Endothelial cell of umbilical vein (primary cell): Measurements from ENCODE around the gene FAM117B. TPM values are rescaled to one million over a fixed set of nuclear protein-coding genes. Genes with fewer than 3 reads are reported as not detected.

ENCODE experiments used
- BruUV-seq: library from RNA; stranded (reverse); fragments of 400-500 nt; replicated peaks from 2 replicates; lab custom pipeline; 2021; lab: Mats Ljungman, UMichigan
- CTCF ChIA-PET: fragments of 300-600, 350-600 bp; sonication (Branson Sonifier 250); formaldehyde crosslinking; loops from one replicate; lab custom pipeline; 2021; ENCODE audit warnings: antibody characterized with exemption, inconsistent platforms; lab: Charles Lee
- POLR2A ChIA-PET: fragments of 300-600, 350-600 bp; sonication (Branson Sonifier 250); formaldehyde crosslinking; loops from one replicate; lab custom pipeline; 2021; ENCODE audit warnings: antibody characterized with exemption, inconsistent platforms; lab: Charles Lee
- DNase-seq: peaks from one replicate; pipeline ENCODE4 v3.0.0-alpha.2; 2011; ENCODE audit warnings: low read depth, low spot score
- FAIRE-seq: peaks from 2 replicates; lab custom pipeline; 2011; peaks lifted over from hg19 to GRCh38; lab: Jason Lieb, UNC
- H2AFZ ChIP-seq: 2 replicates; pipeline ENCODE4 v1.6.0; 2012; ENCODE audit warnings: low read depth, low read length, control low read depth, inconsistent platforms
- H3K27ac ChIP-seq: 2 replicates; pipeline ENCODE4 v1.5.1; 2011; ENCODE audit warnings: low read depth, mild to moderate bottlenecking, control low read depth, low read length, moderate library complexity; ENCODE audit not compliant: insufficient read depth
- H3K27me3 ChIP-seq, 2 experiments: 2 replicates each; pipeline versions ENCODE4 v1.6.0 to v1.6.1; 2011; ENCODE audit warnings: low read length in 2 of 2, mixed read lengths in 1 of 2; ENCODE audit not compliant: control insufficient read depth in 2 of 2, insufficient read depth in 2 of 2
- H3K36me3 ChIP-seq, 2 experiments: 2 replicates in 1 of 2; 3 replicates in 1 of 2; pipeline ENCODE4 v1.5.1; 2011; ENCODE audit warnings: low read length in 2 of 2, mild to moderate bottlenecking in 1 of 2, moderate library complexity in 1 of 2; ENCODE audit not compliant: control insufficient read depth in 2 of 2, insufficient read depth in 2 of 2; ENCODE audit errors: extremely low read depth in 1 of 2
- H3K4me1 ChIP-seq: 3 replicates; pipeline ENCODE4 v1.5.1; 2011; ENCODE audit warnings: mild to moderate bottlenecking, low read length; ENCODE audit not compliant: control insufficient read depth, insufficient read depth; ENCODE audit errors: extremely low read depth
- H3K4me2 ChIP-seq: 2 replicates; pipeline ENCODE4 v1.6.1; 2011; ENCODE audit warnings: low read length, control low read depth, mixed read lengths; ENCODE audit not compliant: insufficient read depth
- H3K4me3 ChIP-seq, 3 experiments: fragments of 200-600 bp in 1 of 3; sonication (generic), shearing (Covaris generic) in 1 of 3; replicated peaks in 1 of 3; 2 replicates each; pipeline ENCODE4 v1.5.1; 2011 to 2016; ENCODE audit warnings: control low read depth in 3 of 3, low read length in 3 of 3, mild to moderate bottlenecking in 2 of 3, inconsistent platforms in 1 of 3, low read depth in 1 of 3, moderate library complexity in 1 of 3; ENCODE audit not compliant: insufficient read depth in 1 of 3
- H3K79me2 ChIP-seq: 2 replicates; pipeline ENCODE4 v1.6.0; 2012; ENCODE audit warnings: low read length, inconsistent platforms; ENCODE audit not compliant: control insufficient read depth, insufficient read depth
- H3K9ac ChIP-seq: replicated peaks from 2 replicates; pipeline ENCODE3; 2011; ENCODE audit warnings: low read length, control low read depth; ENCODE audit not compliant: insufficient read depth; ENCODE audit errors: extremely low read depth
- H3K9me1 ChIP-seq: replicated peaks from 3 replicates; pipeline ENCODE4 v1.6.0; 2011; ENCODE audit warnings: mild to moderate bottlenecking, low read length; ENCODE audit not compliant: control insufficient read depth, insufficient read depth; ENCODE audit errors: extremely low read depth
- H3K9me3 ChIP-seq: replicated peaks from 2 replicates; pipeline ENCODE4 v1.5.1; 2012; ENCODE audit warnings: low read length, inconsistent platforms; ENCODE audit not compliant: control insufficient read depth, insufficient read depth
- H4K20me1 ChIP-seq: replicated peaks from 2 replicates; pipeline ENCODE3; 2011; ENCODE audit warnings: mild to moderate bottlenecking, low read length; ENCODE audit not compliant: control insufficient read depth, insufficient read depth; ENCODE audit errors: extremely low read depth
- EZH2 ChIP-seq: IDR thresholded peaks from 2 replicates; pipeline ENCODE4 v1.6.1; 2012; ENCODE audit warnings: borderline replicate concordance, low read depth, mild to moderate bottlenecking, moderate library complexity, low read length, inconsistent platforms; ENCODE audit not compliant: severe bottlenecking
- FOS ChIP-seq: IDR thresholded peaks from 2 replicates; pipeline ENCODE4 v1.6.1; 2011; ENCODE audit warnings: mild to moderate bottlenecking, low read length, moderate library complexity, borderline replicate concordance; ENCODE audit not compliant: insufficient read depth
- GATA2 ChIP-seq: IDR thresholded peaks from 2 replicates; pipeline ENCODE4 v1.7.0; 2011; ENCODE audit warnings: low read depth, mild to moderate bottlenecking, moderate library complexity, mixed read lengths, low read length; ENCODE audit not compliant: insufficient read length, insufficient read depth
- JUN ChIP-seq: IDR thresholded peaks from 2 replicates; pipeline ENCODE4 v1.6.1; 2011; ENCODE audit warnings: borderline replicate concordance, low read depth; ENCODE audit not compliant: insufficient read length, insufficient read depth
- MYC ChIP-seq: IDR thresholded peaks from one replicate; pipeline ENCODE4 v1.6.1; 2011; ENCODE audit warnings: mild to moderate bottlenecking, low read depth, low read length
- POLR2A ChIP-seq: IDR thresholded peaks from 2 replicates; pipeline ENCODE4 v1.6.1; 2012; ENCODE audit warnings: low read depth, mild to moderate bottlenecking, control low read depth, low read length
- POLR2AphosphoS5 ChIP-seq: IDR thresholded peaks from 2 replicates; pipeline ENCODE4 v1.6.1; 2012; ENCODE audit warnings: low read depth, mild to moderate bottlenecking, control low read depth, low read length, moderate library complexity; ENCODE audit not compliant: insufficient read depth
- dilution Hi-C: fragments of 300-500 bp; cut with MboI; formaldehyde crosslinking; loops from one replicate; pipeline ENCODE4 v1.15.0; 2019; ENCODE audit warnings: low sequenced_read_pairs; ENCODE audit not compliant: extremely low pct_ligation_motif_present
- intact Hi-C: fragments of 100-400 bp; cut with micrococcal nuclease; formaldehyde crosslinking; loops from one replicate; pipeline ENCODE4 v1.10.0; 2022
- polyA plus RNA-seq, 4 experiments: library from polyadenylated mRNA; depleted of rRNA in 3 of 4; stranded (reverse) in 3 of 4; unstranded in 1 of 4; fragments of >200 nt; gene quantifications; 2 replicates each; pipeline versions ENCODE4 v1.2.1 to v1.2.3, GENCODE V29; 2011 to 2012; ENCODE audit warnings: missing spikeins in 1 of 4
- total RNA-seq: library from RNA; stranded (reverse); gene quantifications from 2 replicates; pipeline ENCODE4 v1.2.3, GENCODE V29; 2021
- TF ChIP-seq, protein P1 (sequence below), 2 donors: IDR thresholded peaks; 1 replicate in 1 of 2; 2 replicates in 1 of 2; pipeline ENCODE4 v1.5.1; 2011; ENCODE audit warnings: low read length in 2 of 2, mild to moderate bottlenecking in 2 of 2, moderate library complexity in 2 of 2, control low read depth in 1 of 2, inconsistent platforms in 1 of 2, low read depth in 1 of 2; ENCODE audit not compliant: insufficient read depth in 1 of 2; ENCODE audit errors: extremely low read depth in 1 of 2
- TF ChIP-seq, protein P2 (sequence below): IDR thresholded peaks from 2 replicates; pipeline ENCODE4 v1.6.1; 2011; ENCODE audit not compliant: insufficient read depth, insufficient read length

FAM117B gene
- total and polyA plus RNA-seq, 2 donors (not counting 3 experiments of a cell fraction or from before 2014, with no cell fraction given), result 1.3 to 7.0 TPM

DNA sequence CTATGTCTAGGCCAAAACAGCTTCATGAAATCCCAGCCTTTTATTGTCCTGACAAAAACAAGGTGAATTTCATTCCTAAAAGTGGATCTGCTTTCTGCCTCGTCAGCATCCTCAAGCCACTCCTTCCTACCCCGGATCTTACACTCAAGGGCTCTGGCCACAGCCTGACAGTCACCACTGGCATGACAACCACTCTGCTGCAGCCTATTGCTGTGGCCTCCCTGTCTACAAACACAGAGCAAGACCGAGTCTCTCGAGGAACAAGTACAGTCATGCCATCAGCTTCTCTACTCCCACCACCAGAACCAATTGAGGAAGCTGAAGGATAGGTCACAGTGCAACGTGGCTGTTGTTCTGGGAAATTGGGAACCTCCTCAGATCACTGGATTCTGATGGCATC, 130.7 kb downstream of the FAM117B start:
- no peaks in the 10 kb centered on the region for H3K27me3 ChIP-seq
- DNase-seq (no peak), FAIRE-seq (no peak)
- intact Hi-C loops, result no loop called here
- dilution Hi-C loops, result no loop called here
- no peaks in the 10 kb centered on the region for H3K4me1 ChIP-seq
- no peaks in the 10 kb centered on the region for H3K9me1 ChIP-seq
- POLR2A ChIA-PET, result no interaction called here
- CTCF ChIA-PET, result interaction anchor here (1.1 kb wide), 1 partner anchor 18 kb away, joined by 3 read pairs; no protein-coding TSS in a partner anchor
- H3K79me2 ChIP-seq, result no peaks in the 10 kb centered on the region
- BruUV-seq, result no TSS peak
- H3K27ac ChIP-seq, result no peak overlapping the region
- no peak overlapping the region for H3K4me3 ChIP-seq
- no peak for TF ChIP-seq MYC
- TF ChIP-seq, protein P1, sequence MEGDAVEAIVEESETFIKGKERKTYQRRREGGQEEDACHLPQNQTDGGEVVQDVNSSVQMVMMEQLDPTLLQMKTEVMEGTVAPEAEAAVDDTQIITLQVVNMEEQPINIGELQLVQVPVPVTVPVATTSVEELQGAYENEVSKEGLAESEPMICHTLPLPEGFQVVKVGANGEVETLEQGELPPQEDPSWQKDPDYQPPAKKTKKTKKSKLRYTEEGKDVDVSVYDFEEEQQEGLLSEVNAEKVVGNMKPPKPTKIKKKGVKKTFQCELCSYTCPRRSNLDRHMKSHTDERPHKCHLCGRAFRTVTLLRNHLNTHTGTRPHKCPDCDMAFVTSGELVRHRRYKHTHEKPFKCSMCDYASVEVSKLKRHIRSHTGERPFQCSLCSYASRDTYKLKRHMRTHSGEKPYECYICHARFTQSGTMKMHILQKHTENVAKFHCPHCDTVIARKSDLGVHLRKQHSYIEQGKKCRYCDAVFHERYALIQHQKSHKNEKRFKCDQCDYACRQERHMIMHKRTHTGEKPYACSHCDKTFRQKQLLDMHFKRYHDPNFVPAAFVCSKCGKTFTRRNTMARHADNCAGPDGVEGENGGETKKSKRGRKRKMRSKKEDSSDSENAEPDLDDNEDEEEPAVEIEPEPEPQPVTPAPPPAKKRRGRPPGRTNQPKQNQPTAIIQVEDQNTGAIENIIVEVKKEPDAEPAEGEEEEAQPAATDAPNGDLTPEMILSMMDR (IDR thresholded peaks at IDR 0.05; ENCODE audit: extremely low read depth in 1 of 2, insufficient read depth in 1 of 2, low read depth in 1 of 2, low read length in 2 of 2), result no peak
- no peak for TF ChIP-seq FOS
- TF ChIP-seq GATA2, result no peak
- TF ChIP-seq POLR2A, result no peak
- no peak for TF ChIP-seq EZH2
- TF ChIP-seq, protein P2, sequence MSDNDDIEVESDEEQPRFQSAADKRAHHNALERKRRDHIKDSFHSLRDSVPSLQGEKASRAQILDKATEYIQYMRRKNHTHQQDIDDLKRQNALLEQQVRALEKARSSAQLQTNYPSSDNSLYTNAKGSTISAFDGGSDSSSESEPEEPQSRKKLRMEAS, result no peak
- TF ChIP-seq POLR2AphosphoS5, result no peak
- no peak for TF ChIP-seq JUN
- H4K20me1 ChIP-seq, result no peaks in the 10 kb centered on the region
- no peak overlapping the region for H2AFZ ChIP-seq
- H3K9ac ChIP-seq, result no peak overlapping the region
- H3K9me3 ChIP-seq, result no peaks in the 10 kb centered on the region
- H3K36me3 ChIP-seq, result peaks cover 0 to 3% of the 10 kb centered on the region in 2 experiments
- H3K4me2 ChIP-seq, result no peak overlapping the region
